Parathyroid adenoma (tissue), 2 donors: Measurements from ENCODE around the gene HLA-DMA.

ENCODE experiments used
- H2AFZ ChIP-seq: fragments of 300-600 bp; sonication (generic); one replicate; pipeline ENCODE4 v1.7.0; 2017; ENCODE audit warnings: antibody characterized with exemption, mild to moderate bottlenecking
- H3K27ac ChIP-seq: fragments of 300-600 bp; sonication (generic); one replicate; pipeline ENCODE4 v1.7.0; 2017
- H3K27me3 ChIP-seq: fragments of 300-600 bp; sonication (generic); one replicate; pipeline ENCODE4 v1.7.0; 2017; ENCODE audit warnings: low read length; ENCODE audit not compliant: control insufficient read depth, insufficient read depth
- H3K36me3 ChIP-seq: fragments of 300-600 bp; sonication (generic); one replicate; pipeline ENCODE4 v1.7.0; 2017; ENCODE audit warnings: low read length; ENCODE audit not compliant: control insufficient read depth, insufficient read depth
- H3K4me1 ChIP-seq: fragments of 300-600 bp; sonication (generic); one replicate; pipeline ENCODE4 v1.7.0; 2017; ENCODE audit warnings: control low read depth
- H3K4me2 ChIP-seq: fragments of 300-600 bp; sonication (generic); one replicate; pipeline ENCODE4 v1.7.0; 2017; ENCODE audit warnings: low read length
- H3K4me3 ChIP-seq: fragments of 300-600 bp; sonication (generic); one replicate; pipeline ENCODE4 v1.7.0; 2017; ENCODE audit warnings: low read depth, low read length
- H3K79me2 ChIP-seq: fragments of 300-600 bp; sonication (generic); one replicate; pipeline ENCODE4 v1.7.0; 2017; ENCODE audit warnings: control low read depth
- H3K9ac ChIP-seq: fragments of 300-600 bp; sonication (generic); one replicate; pipeline ENCODE4 v1.7.0; 2017; ENCODE audit warnings: mild to moderate bottlenecking
- H3K9me3 ChIP-seq: fragments of 300-600 bp; sonication (generic); one replicate; pipeline ENCODE4 v1.7.0; 2017; ENCODE audit warnings: low read length; ENCODE audit not compliant: control insufficient read depth
- TF ChIP-seq, protein P1 (sequence below): fragments of 300-600 bp; sonication (generic); IDR thresholded peaks from one replicate; pipeline ENCODE4 v1.7.0; 2017; ENCODE audit warnings: antibody characterized with exemption, mild to moderate bottlenecking
- donor health status: primary hyperparathyroidism.

Gene HLA-DMA

DNA sequence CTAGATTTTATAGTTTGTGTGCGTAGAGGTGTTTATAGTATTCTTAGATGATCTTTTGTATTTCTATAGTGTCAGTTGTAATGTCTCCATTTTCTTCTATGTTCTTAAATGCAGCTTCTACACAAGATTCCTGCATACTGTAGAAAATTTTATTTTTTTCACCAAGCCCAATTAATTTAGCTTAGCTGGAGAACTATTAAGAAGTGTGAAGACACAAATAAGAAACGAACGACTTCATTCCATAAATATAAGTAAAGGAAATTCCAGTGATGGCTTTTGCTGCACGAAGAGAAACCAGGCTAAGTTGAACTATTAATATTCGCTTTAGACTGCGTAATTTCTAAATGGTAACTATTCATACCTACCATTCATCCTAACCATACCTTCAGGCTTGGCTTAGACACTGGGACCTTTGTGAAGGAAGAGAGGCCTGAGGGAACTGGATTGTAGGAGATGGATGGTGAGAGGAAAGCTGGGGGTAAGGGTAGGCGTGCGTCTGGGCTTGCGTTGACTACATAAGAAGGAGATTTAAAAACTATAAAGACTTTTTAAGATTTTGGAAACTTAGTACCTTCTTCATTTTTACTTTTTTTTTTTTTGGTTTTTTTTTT is 40.6 kb upstream of the HLA-DMA start:
- Histone ChIP-seq H3K36me3 (no peaks in the 10 kb centered on the region), H3K4me1 (no peaks in the 10 kb centered on the region), H3K27ac (no peak overlapping the region), H3K4me3 (no peak overlapping the region), H2AFZ (no peak overlapping the region), H3K9ac (no peak overlapping the region), H3K9me3 (no peaks in the 10 kb centered on the region), H3K79me2 (no peaks in the 10 kb centered on the region), H3K4me2 (no peak overlapping the region), H3K27me3 (no peaks in the 10 kb centered on the region)
- TF ChIP-seq, protein P1, sequence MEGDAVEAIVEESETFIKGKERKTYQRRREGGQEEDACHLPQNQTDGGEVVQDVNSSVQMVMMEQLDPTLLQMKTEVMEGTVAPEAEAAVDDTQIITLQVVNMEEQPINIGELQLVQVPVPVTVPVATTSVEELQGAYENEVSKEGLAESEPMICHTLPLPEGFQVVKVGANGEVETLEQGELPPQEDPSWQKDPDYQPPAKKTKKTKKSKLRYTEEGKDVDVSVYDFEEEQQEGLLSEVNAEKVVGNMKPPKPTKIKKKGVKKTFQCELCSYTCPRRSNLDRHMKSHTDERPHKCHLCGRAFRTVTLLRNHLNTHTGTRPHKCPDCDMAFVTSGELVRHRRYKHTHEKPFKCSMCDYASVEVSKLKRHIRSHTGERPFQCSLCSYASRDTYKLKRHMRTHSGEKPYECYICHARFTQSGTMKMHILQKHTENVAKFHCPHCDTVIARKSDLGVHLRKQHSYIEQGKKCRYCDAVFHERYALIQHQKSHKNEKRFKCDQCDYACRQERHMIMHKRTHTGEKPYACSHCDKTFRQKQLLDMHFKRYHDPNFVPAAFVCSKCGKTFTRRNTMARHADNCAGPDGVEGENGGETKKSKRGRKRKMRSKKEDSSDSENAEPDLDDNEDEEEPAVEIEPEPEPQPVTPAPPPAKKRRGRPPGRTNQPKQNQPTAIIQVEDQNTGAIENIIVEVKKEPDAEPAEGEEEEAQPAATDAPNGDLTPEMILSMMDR = no peak

DNA sequence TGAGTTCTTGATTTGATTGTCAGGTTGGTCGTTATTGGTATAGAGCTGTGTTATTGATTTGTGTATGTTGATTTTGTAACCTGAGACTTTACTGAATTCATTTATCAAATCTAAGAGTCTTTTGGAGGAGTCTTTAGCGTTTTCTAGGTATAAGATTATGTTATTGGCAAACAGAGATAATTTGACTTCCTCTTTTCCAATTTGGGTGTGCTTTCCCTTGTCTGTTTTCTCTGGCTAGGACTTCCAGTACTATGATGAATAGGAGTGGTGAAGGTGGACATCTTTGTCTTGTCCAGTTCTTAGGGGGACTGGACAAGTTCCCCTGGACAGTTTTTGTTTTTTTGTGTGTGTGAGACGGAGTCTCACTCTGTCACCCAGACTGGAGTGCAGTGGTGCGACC is 39.1 kb upstream of the HLA-DMA start:
- Histone ChIP-seq H3K27ac (no peak overlapping the region), H3K79me2 (no peaks in the 10 kb centered on the region), H3K4me2 (no peak overlapping the region), H3K9me3 (no peaks in the 10 kb centered on the region), H2AFZ (no peak overlapping the region), H3K4me3 (no peak overlapping the region), H3K27me3 (no peaks in the 10 kb centered on the region), H3K4me1 (no peaks in the 10 kb centered on the region), H3K36me3 (no peaks in the 10 kb centered on the region), H3K9ac (no peak overlapping the region)
- TF ChIP-seq, protein P1 = no peak

DNA sequence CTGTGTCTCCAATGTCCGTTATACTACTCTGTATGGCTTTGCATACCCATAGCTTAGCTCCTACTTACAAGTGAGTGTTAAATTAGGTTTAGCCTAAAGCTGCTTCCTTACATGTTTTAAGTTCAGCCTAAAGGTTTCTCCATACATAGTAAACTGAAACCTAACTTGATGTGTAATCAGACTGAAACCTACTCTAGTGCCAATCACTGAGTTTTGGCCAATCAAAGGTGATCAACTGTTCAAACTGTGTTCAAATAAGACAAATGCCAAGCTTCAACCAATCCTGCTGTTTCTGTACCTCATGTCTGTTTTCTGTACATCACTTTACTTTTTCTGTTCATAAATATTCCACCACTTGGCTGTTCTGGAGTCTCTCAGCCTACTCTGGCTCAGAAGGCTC is 36.5 kb upstream of the HLA-DMA start:
- Histone ChIP-seq H3K9ac (no peak overlapping the region), H3K9me3 (no peaks in the 10 kb centered on the region), H3K79me2 (no peaks in the 10 kb centered on the region), H3K27me3 (no peaks in the 10 kb centered on the region), H3K4me2 (no peak overlapping the region), H3K27ac (no peak overlapping the region), H3K4me3 (no peak overlapping the region), H3K36me3 (no peaks in the 10 kb centered on the region), H3K4me1 (no peaks in the 10 kb centered on the region), H2AFZ (no peak overlapping the region)
- TF ChIP-seq, protein P1 = no peak

DNA sequence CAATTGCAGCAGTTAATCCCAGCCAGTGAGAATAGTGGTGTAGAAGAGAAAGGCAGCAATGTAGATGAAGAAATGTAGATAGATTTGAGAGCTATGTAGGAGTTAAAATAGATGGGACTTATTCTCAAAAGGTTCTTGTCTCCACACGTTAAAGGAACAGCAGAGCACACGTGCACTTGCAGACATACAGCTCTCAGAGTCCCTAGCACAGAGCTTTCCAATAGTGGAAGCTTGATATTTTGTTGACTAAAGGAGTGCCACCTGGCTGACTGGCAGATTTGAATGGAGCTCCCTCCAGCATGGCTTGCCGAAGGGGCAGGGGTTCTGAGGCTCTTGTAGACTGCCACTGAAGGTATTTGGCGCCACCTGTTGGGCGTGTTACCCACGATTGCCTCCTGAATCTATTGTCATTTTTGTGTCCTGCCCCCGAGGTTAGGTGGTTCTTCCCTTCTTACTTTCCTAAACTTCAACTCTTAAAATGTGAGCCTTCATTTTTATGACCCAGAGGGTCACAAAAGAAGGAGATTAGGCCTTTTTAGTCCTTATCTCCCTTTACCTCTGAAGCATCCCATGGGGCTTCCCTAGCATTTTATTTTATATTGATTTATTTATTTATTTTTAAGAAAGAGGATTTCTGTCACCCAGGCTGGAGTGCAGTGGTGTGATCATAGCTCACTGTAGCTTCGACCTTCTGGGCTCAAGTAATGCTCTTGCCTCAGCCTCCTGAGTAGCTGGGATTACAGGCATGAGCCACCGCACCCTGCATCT is 31.9 kb upstream of the HLA-DMA start:
- H3K4me3 ChIP-seq = no peak overlapping the region
- TF ChIP-seq, protein P1 = peak; percentile 92
- H3K27me3 ChIP-seq = no peaks in the 10 kb centered on the region
- H3K4me2 ChIP-seq = no peak overlapping the region
- H3K36me3 ChIP-seq = peaks cover 2% of the 10 kb centered on the region
- H3K4me1 ChIP-seq = no peaks in the 10 kb centered on the region
- no peak overlapping the region for H3K9ac ChIP-seq
- H2AFZ ChIP-seq = peak overlapping the region; percentile 50
- H3K9me3 ChIP-seq = no peaks in the 10 kb centered on the region
- no peak overlapping the region for H3K27ac ChIP-seq
- no peaks in the 10 kb centered on the region for H3K79me2 ChIP-seq
